Cortex of kidney (tissue), 1 donor: Measurements from ENCODE around the gene PTPRG.

ENCODE experiments used
- DNase-seq: peaks from one replicate; lab custom pipeline; 2025; lab: John Stamatoyannopoulos, UW

PTPRG gene

GRCh38 chr3:62281726-62282125 is 720.4 kb downstream of the PTPRG start:
- no peak for DNase-seq

- no peak for DNase-seq
Measured at GRCh38 chr3:62284442-62284841, 723.1 kb downstream of the PTPRG start.

GRCh38 chr3:62287392-62287927 is 726.1 kb downstream of the PTPRG start:
- DNase-seq = no peak

GRCh38 chr3:62289922-62290321 is 728.6 kb downstream of the PTPRG start:
- no peak for DNase-seq

GRCh38 chr3:62293051-62293780 is 731.8 kb downstream of the PTPRG start:
- no peak for DNase-seq

- DNase-seq = no peak
Measured at GRCh38 chr3:62295571-62295970, 734.2 kb downstream of the PTPRG start.

- no peak for DNase-seq
Measured at GRCh38 chr3:62300617-62301016, 739.2 kb downstream of the PTPRG start.

GRCh38 chr3:62312201-62312600 is 750.8 kb downstream of the PTPRG start:
- DNase-seq = no peak

- DNase-seq = no peak
Measured at GRCh38 chr3:62316525-62316924, 755.2 kb downstream of the PTPRG start.

GRCh38 chr3:62318365-62318751 is 757.0 kb downstream of the PTPRG start:
- no peak for DNase-seq

- no peak for DNase-seq
Measured at GRCh38 chr3:62318752-62319569, 757.6 kb downstream of the PTPRG start.

- DNase-seq = no peak
Measured at GRCh38 chr3:62319570-62320243, 758.3 kb downstream of the PTPRG start.

- DNase-seq = no peak
Measured at GRCh38 chr3:62323241-62323640, 761.9 kb downstream of the PTPRG start.

GRCh38 chr3:62325896-62326295 is 764.5 kb downstream of the PTPRG start:
- DNase-seq = no peak

GRCh38 chr3:62329971-62330370 is 768.6 kb downstream of the PTPRG start:
- DNase-seq = no peak

GRCh38 chr3:62332017-62332416 is 770.6 kb downstream of the PTPRG start:
- no peak for DNase-seq

GRCh38 chr3:62332835-62333244 is 771.5 kb downstream of the PTPRG start:
- DNase-seq = no peak

- no peak for DNase-seq
Measured at GRCh38 chr3:62335196-62335595, 773.8 kb downstream of the PTPRG start.

GRCh38 chr3:62343755-62344154 is 782.4 kb downstream of the PTPRG start:
- no peak for DNase-seq
